NCI-H748 (cell line): ENCODE data around the gene SLC46A1.
A peak's percentile ranks its signal among the peaks of the same experiment; 100 is the strongest.

Experiments
- DNase-seq: peaks from one replicate; lab custom pipeline; 2025; ENCODE audit not compliant: unreplicated experiment; lab: John Stamatoyannopoulos, UW

Gene SLC46A1

GRCh38 chr17:28363186-28363585, 42.8 kb downstream of the SLC46A1 start:
- no peak for DNase-seq

GRCh38 chr17:28357901-28358197, 48.2 kb downstream of the SLC46A1 start:
- DNase-seq: no peak

GRCh38 chr17:28357061-28357900, 48.7 kb downstream of the SLC46A1 start, which contains the start of gene POLDIP2:
POLDIP2 (minus strand) TSS chr17:28357527; CDS start chr17:28357448, 79 bp downstream.
- DNase-seq: peak; percentile 97

GRCh38 chr17:28350271-28350670, 55.7 kb downstream of the SLC46A1 start:
- no peak for DNase-seq

- no peak for DNase-seq
These were observed 57.0 kb downstream of the SLC46A1 start for GRCh38 chr17:28348979-28349378.

- no peak for DNase-seq
These were observed 58.6 kb downstream of the SLC46A1 start for GRCh38 chr17:28347261-28347891.

- peak; percentile 11 for DNase-seq
These were observed 59.2 kb downstream of the SLC46A1 start for GRCh38 chr17:28346746-28347246.

GRCh38 chr17:28346199-28346580, 59.8 kb downstream of the SLC46A1 start:
- no peak for DNase-seq

GRCh38 chr17:28345419-28346198, 60.4 kb downstream of the SLC46A1 start:
- no peak for DNase-seq
